GM08714 (cell line): ENCODE data around the gene MROH2B.

Experiments used
- H3K4me3 ChIP-seq: fragments of 200-500 bp; sonication (Bioruptor generic); 2 replicates; pipeline ENCODE4 v1.5.1; 2014; ENCODE audit warnings: mild to moderate bottlenecking, low read length, inconsistent platforms
- ZNF274 ChIP-seq: IDR thresholded peaks from 2 replicates; pipeline ENCODE4 v1.6.1; 2012; ENCODE audit warnings: mild to moderate bottlenecking, low read depth, low read length

MROH2B gene

DNA sequence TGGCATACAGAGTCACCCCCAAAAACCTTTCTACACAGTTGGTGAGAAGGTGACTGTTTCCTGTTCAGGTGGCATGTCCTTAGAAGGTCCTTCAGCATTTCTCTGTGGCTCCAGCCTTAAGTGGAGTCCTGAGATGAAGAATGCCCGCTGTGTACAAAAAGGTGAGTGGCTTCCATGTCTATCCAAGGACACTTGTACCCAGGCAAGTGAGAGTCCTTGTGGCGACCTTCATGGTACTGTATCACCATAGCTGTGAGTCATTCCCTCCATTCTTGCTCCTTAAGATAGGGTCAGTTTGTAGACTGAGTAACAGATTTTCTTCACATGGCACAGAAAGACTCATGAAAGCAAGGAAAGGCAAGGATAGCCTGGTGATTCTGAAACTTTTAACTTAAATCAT, 98.7 kb downstream of the MROH2B start:
- no peak for TF ChIP-seq ZNF274
- no peak overlapping the region for H3K4me3 ChIP-seq

GRCh38 chr5:40962207-40962955, 108.8 kb downstream of the MROH2B start:
- no peak for TF ChIP-seq ZNF274
- H3K4me3 ChIP-seq, result no peak overlapping the region

DNA sequence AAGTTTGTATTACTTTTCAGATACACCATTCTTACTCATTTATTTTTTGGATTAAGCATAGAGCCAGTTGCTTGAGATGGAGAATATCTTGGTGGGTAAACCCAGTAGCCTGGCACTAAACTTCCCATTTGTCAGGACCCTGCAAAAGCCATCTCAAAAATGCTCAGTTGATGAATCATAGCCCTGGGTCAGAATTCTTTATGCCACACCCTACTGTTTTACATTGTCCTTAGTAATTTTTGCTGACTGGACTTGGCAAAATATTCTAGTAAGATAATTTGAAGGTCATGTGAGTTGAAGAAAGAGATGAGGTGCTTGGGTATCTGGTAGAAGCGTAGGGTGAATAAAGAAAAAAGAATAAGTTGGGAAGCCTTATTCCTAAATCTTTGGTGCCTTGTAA, 111.1 kb downstream of the MROH2B start:
- no peak overlapping the region for H3K4me3 ChIP-seq
- TF ChIP-seq ZNF274, result no peak

- H3K4me3 ChIP-seq, result no peak overlapping the region
- TF ChIP-seq ZNF274, result no peak
These were observed 112.3 kb downstream of the MROH2B start for GRCh38 chr5:40958811-40959210.

GRCh38 chr5:40957048-40957447, 114.1 kb downstream of the MROH2B start:
- no peak for TF ChIP-seq ZNF274
- no peak overlapping the region for H3K4me3 ChIP-seq

- H3K4me3 ChIP-seq, result no peak overlapping the region
- TF ChIP-seq ZNF274, result no peak
These were observed 115.8 kb downstream of the MROH2B start for GRCh38 chr5:40955313-40955712.
